ENCODE results near the gene SLC36A3.

SLC36A3 gene

DNA sequence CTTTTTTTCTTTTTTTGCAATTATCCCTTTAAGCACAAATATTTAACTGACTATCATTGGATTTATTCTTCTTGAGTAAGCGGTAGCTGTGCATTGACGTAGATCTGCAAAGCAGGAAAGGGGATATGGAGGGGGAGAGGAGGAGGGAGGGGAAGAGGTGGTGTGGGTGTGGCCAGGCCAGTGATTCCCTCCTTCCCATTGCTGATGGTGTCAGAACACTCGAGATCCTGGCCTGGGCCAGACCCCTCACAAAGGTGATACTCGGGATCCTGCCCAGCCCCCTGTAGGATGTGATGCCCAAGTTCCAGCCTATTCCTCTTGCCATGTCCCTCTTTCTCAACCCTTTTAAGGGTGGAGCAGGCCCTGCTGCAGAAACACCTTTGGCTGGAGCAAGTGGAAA lies 9.9 kb downstream of the SLC36A3 start:
- DNase-seq (ENCODE audit: low spot score in 2 of 2), result no peak
- no peaks in the 10 kb centered on the region for H3K36me3 ChIP-seq (replicated peaks)
- no peaks in the 10 kb centered on the region for H3K27me3 ChIP-seq (ENCODE audit: low read depth)
- in situ Hi-C loops (cut with MboI; ENCODE audit: low sequenced_read_pairs), result no loop called here
- no peak overlapping the region for H3K4me3 ChIP-seq
- no peaks in the 10 kb centered on the region for H3K4me1 ChIP-seq
- no peaks in the 10 kb centered on the region; the same call in 1 of the 2 replicates for H3K9me3 ChIP-seq

GRCh38 chr5:151288180-151288579 lies 15.4 kb downstream of the SLC36A3 start:
- Histone ChIP-seq H3K4me3 (no peak overlapping the region), H3K27me3 (ENCODE audit: low read depth) (no peaks in the 10 kb centered on the region), H3K4me1 (no peaks in the 10 kb centered on the region), H3K36me3 (replicated peaks) (no peaks in the 10 kb centered on the region), H3K9me3 (no peaks in the 10 kb centered on the region; the same call in 1 of the 2 replicates)
- no peak for DNase-seq (ENCODE audit: low spot score in 2 of 2)
- in situ Hi-C loops (cut with MboI; ENCODE audit: low sequenced_read_pairs), result no loop called here

DNA sequence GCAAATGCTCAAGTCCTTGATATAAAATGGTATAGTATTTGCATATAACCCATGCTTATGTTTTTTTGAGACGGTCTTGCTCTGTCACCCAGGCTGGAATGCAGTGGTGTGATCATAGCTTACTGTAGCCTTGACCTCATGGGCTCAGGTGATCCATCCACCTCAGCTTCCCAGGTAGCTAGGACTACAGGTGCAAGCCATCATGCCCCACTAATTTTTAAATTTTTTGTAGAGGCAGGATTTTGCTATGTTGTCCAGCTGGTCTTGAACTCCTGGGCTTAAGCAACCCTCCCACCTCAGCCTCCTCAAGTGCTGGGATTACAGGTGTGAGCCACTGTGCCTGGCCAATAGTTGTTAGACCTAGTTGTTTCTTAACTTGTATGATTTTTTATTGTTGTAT lies 17.3 kb downstream of the SLC36A3 start:
- Histone ChIP-seq H3K27me3 (ENCODE audit: low read depth) (no peaks in the 10 kb centered on the region), H3K4me3 (no peak overlapping the region), H3K4me1 (no peaks in the 10 kb centered on the region), H3K36me3 (replicated peaks) (no peaks in the 10 kb centered on the region), H3K9me3 (no peaks in the 10 kb centered on the region; the same call in 1 of the 2 replicates)
- no peak for DNase-seq (ENCODE audit: low spot score in 2 of 2)
- in situ Hi-C loops (cut with MboI; ENCODE audit: low sequenced_read_pairs), result no loop called here

DNA sequence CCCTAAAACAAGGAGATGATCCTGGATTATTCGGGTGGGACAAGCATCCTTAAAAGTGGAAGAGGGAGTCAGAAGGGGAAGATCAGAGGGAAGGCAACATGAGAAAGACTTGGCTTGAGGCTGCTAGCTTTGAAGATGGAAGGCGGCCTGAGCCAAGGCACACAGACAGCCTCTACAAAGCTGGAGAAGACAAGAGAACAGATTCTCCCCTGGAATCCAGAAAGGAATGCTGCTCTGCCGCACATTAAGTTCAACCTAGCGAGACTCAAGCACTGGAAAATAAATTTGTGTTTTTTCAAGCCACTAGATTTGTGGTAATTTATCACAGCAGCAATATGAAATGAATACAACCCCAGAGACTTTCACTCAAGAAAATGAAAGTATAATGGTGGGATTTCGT lies 17.9 kb downstream of the SLC36A3 start:
- no peak for DNase-seq (ENCODE audit: low spot score in 2 of 2)
- no peaks in the 10 kb centered on the region for H3K36me3 ChIP-seq (replicated peaks)
- H3K4me1 ChIP-seq, result no peaks in the 10 kb centered on the region
- no peaks in the 10 kb centered on the region for H3K9me3 ChIP-seq
- no peak overlapping the region for H3K4me3 ChIP-seq
- in situ Hi-C loops (cut with MboI; ENCODE audit: low sequenced_read_pairs), result no loop called here
- H3K27me3 ChIP-seq (ENCODE audit: low read depth), result no peaks in the 10 kb centered on the region

GRCh38 chr5:151284392-151284967 lies 19.1 kb downstream of the SLC36A3 start:
- peak; percentile 9 to 20 for DNase-seq (ENCODE audit: low spot score in 2 of 2)
- in situ Hi-C loops (cut with MboI; ENCODE audit: low sequenced_read_pairs), result no loop called here
- H3K27me3 ChIP-seq (ENCODE audit: low read depth), result no peaks in the 10 kb centered on the region

DNA sequence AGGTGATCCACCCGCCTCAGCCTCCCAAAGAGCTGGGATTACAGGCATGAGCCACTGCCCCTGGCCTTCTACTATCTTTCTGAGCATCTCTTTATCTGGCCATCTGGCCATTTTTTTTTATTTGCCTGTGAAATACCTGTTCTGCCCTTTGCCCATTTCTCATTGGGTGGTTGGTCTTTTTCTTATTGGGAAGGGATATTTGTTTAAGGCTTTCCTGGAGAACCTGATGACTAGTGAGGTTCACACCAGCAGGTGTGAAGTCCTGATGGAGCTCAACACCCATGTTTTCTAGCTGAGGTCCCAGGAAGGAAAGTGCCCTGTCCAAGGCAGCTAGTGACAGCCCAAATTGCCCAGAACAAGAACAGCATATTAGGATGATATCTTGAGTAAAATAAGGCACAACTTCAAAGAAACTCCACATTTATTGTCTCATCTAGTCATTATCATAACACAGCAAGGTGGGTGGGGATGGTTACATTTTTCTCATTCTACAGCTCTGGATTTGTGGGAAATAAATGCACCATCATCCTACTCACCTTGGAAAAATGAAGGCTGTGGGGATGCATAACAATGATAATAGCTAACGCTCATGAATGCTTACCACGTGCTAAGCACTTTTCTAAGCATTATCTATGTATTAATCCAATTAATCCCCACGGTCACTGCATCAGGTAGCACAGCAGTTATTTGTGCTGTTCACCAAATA lies 20.3 kb downstream of the SLC36A3 start:
- H3K9me3 ChIP-seq, result no peaks in the 10 kb centered on the region
- no peaks in the 10 kb centered on the region for H3K36me3 ChIP-seq (replicated peaks)
- H3K4me3 ChIP-seq, result no peak overlapping the region
- H3K4me1 ChIP-seq, result no peaks in the 10 kb centered on the region
- H3K27me3 ChIP-seq (ENCODE audit: low read depth), result no peaks in the 10 kb centered on the region
- in situ Hi-C loops (cut with MboI; ENCODE audit: low sequenced_read_pairs), result no loop called here
- no peak for DNase-seq (ENCODE audit: low spot score in 2 of 2)

More at GRCh38 chr5:151284392-151284967, 19.1 kb downstream of the SLC36A3 start:
- H3K9me3 ChIP-seq, result no peaks in the 10 kb centered on the region
- no peaks in the 10 kb centered on the region for H3K4me1 ChIP-seq
- H3K36me3 ChIP-seq (replicated peaks), result no peaks in the 10 kb centered on the region
- no peak overlapping the region for H3K4me3 ChIP-seq

GRCh38 chr5:151281001-151281639 lies 22.4 kb downstream of the SLC36A3 start:
- no peak overlapping the region for H3K4me3 ChIP-seq
- H3K27me3 ChIP-seq (ENCODE audit: low read depth), result no peaks in the 10 kb centered on the region
- no peaks in the 10 kb centered on the region for H3K4me1 ChIP-seq
- H3K36me3 ChIP-seq (replicated peaks), result no peaks in the 10 kb centered on the region
- no peaks in the 10 kb centered on the region for H3K9me3 ChIP-seq
- no peak for DNase-seq (ENCODE audit: low spot score in 2 of 2)
- in situ Hi-C loops (cut with MboI; ENCODE audit: low sequenced_read_pairs), result no loop called here

DNA sequence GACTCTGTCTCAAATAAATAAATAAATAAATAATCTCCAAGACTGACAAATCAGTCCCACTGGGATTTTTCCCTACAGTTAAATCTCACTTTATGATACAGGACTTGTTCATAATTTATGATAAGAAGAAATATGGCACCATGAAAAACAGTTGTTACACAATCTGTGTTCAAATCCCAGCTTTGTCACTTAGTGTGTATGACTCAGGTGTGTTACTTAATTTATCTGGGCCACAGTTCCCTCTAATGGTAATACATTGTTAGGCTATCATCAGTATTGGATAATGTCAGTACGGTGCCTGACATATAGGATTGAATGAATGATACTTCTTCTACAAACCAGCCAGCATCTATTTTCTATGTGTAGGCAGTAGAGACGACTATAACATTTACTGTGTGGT lies 23.1 kb downstream of the SLC36A3 start:
- in situ Hi-C loops (cut with MboI; ENCODE audit: low sequenced_read_pairs), result no loop called here

DNA sequence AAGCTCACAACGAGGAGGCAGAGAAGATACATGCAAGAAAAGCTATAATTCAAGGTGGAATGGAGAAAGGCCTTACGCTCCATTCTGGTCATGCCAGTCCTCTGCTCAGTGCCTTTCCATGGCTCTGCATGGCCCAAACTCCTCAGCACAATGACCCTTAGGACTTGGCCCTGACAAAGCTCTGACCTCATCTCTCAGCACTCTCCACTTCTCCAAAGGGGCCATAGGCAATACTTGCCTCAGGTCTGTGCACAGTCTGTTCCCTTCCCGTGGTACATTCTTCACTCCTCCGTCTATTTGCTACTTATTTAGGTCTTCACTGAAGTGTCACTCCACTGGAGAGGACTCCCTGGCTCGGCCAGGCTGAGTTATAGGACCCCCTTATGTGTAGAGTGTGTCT lies 24.7 kb downstream of the SLC36A3 start:
- Histone ChIP-seq H3K36me3 (replicated peaks) (no peaks in the 10 kb centered on the region), H3K27me3 (ENCODE audit: low read depth) (no peaks in the 10 kb centered on the region), H3K4me3 (no peak overlapping the region), H3K4me1 (no peaks in the 10 kb centered on the region), H3K9me3 (no peaks in the 10 kb centered on the region)
- in situ Hi-C loops (cut with MboI; ENCODE audit: low sequenced_read_pairs), result no loop called here
- DNase-seq (ENCODE audit: low spot score in 2 of 2), result no peak

More for the DNA sequence above, 23.1 kb downstream of the SLC36A3 start:
- no peaks in the 10 kb centered on the region for H3K27me3 ChIP-seq (ENCODE audit: low read depth)
- no peak overlapping the region for H3K4me3 ChIP-seq
- H3K4me1 ChIP-seq, result no peaks in the 10 kb centered on the region
- no peaks in the 10 kb centered on the region for H3K9me3 ChIP-seq
- DNase-seq (ENCODE audit: low spot score in 2 of 2), result no peak
- H3K36me3 ChIP-seq (replicated peaks), result no peaks in the 10 kb centered on the region

DNA sequence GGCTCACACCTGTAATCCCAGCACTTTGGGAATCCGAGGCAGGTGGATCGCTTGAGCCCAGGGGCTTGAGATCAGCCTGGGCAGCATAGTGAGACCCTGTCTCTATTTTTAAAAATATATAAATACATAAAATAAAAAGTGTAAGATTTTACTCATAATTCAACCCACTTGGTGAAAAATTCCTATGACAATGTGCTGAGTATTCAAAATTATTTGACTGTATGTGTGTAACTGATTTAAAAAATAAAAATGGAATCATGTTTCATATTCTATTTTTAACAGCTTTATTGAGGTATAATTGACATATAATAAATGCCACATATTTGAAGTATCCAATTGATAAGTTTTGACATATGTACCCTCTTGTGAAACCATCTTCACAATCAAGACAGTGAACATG lies 27.8 kb downstream of the SLC36A3 start:
- no peaks in the 10 kb centered on the region for H3K36me3 ChIP-seq (replicated peaks)
- DNase-seq (ENCODE audit: low spot score in 2 of 2), result no peak
- in situ Hi-C loops (cut with MboI; ENCODE audit: low sequenced_read_pairs), result no loop called here
- H3K4me3 ChIP-seq, result no peak overlapping the region
- H3K27me3 ChIP-seq (ENCODE audit: low read depth), result no peaks in the 10 kb centered on the region
- no peaks in the 10 kb centered on the region for H3K9me3 ChIP-seq
- no peaks in the 10 kb centered on the region for H3K4me1 ChIP-seq

GRCh38 chr5:151274666-151275065 lies 28.9 kb downstream of the SLC36A3 start:
- Histone ChIP-seq H3K4me1 (no peaks in the 10 kb centered on the region), H3K27me3 (ENCODE audit: low read depth) (no peaks in the 10 kb centered on the region), H3K4me3 (no peak overlapping the region), H3K9me3 (no peaks in the 10 kb centered on the region), H3K36me3 (replicated peaks) (no peaks in the 10 kb centered on the region)
- in situ Hi-C loops (cut with MboI; ENCODE audit: low sequenced_read_pairs), result no loop called here
- no peak for DNase-seq (ENCODE audit: low spot score in 2 of 2)

GRCh38 chr5:151271336-151271735 lies 32.2 kb downstream of the SLC36A3 start:
- in situ Hi-C loops (cut with MboI; ENCODE audit: low sequenced_read_pairs), result no loop called here
- H3K9me3 ChIP-seq, result no peaks in the 10 kb centered on the region
- no peaks in the 10 kb centered on the region for H3K27me3 ChIP-seq (ENCODE audit: low read depth)
- no peaks in the 10 kb centered on the region for H3K4me1 ChIP-seq
- H3K4me3 ChIP-seq, result no peak overlapping the region
- DNase-seq (ENCODE audit: low spot score in 2 of 2), result no peak
- no peaks in the 10 kb centered on the region for H3K36me3 ChIP-seq (replicated peaks)

DNA sequence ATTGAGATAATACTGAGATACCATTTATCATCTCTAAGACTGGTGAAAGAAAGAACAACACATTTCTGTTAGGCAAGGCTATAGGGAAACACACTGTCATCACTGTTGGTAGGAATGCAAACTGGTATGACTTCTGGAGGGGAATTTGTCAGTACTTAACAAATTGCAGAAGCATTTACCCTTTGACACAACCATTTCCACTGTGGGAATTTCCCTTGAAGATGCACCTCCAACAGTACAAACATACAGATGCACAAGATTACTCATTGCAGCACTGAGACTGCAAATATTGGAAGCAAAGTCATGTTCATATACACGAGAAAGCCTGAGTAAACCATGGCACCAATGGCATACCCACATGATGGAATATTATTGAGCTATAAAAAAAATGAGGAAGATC lies 33.0 kb downstream of the SLC36A3 start:
- Histone ChIP-seq H3K27me3 (ENCODE audit: low read depth) (no peaks in the 10 kb centered on the region), H3K4me3 (no peak overlapping the region), H3K4me1 (no peaks in the 10 kb centered on the region), H3K9me3 (no peaks in the 10 kb centered on the region), H3K36me3 (replicated peaks) (no peaks in the 10 kb centered on the region)
- in situ Hi-C loops (cut with MboI; ENCODE audit: low sequenced_read_pairs), result no loop called here
- DNase-seq (ENCODE audit: low spot score in 2 of 2), result no peak

DNA sequence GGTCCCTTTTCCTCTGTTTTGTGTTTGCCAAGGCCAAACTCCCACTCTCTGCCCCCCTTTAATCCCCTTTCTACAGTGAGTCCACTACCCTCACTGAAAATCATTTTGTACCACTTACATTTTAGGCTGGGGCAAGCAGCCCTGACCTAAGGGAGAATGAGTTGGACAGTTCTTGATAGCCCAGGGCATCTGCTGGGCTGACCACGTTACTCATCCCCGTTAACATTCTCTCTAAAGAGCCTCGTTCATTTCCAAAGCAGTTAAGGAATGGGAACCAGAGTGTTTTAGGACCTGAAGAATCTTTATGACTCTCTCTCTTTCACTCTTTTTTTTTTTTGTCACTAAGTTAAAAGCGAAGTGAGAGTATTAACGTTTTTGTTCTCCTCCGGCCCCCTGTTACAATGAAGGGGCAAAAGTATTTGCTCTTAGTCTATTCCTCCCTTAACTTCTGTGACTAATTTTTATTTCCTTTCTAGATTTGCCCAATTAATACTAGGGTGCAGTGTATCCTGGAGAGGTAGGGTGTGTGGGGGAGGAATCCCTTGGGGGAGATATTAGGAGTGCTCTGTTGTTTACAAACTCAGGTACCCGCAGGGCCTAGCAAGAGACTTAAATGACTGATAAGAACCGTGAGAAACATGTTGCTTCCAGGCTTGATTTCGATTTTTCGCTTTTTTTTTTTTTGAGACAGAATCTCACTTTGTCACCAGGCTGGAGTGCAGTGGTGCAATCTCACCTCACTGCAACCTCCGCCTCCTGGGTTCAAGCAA lies 35.9 kb downstream of the SLC36A3 start:
- in situ Hi-C loops (cut with MboI; ENCODE audit: low sequenced_read_pairs), result no loop called here
- Histone ChIP-seq H3K4me3 (no peak overlapping the region), H3K27me3 (ENCODE audit: low read depth) (no peaks in the 10 kb centered on the region), H3K36me3 (replicated peaks) (no peaks in the 10 kb centered on the region), H3K4me1 (no peaks in the 10 kb centered on the region), H3K9me3 (no peaks in the 10 kb centered on the region)
- no peak for DNase-seq (ENCODE audit: low spot score in 2 of 2)

All from HAP-1 (cell line).